H1 (cell line): ENCODE results near the gene PITPNM1. TPM values are rescaled to one million over a fixed set of nuclear protein-coding genes. Genes with fewer than 3 reads are reported as not detected.

ENCODE experiments used
- CTCF ChIA-PET: fragments of 300-600 bp; sonication (Branson Sonifier 250); formaldehyde crosslinking; loops from one replicate; lab custom pipeline; 2021; ENCODE audit not compliant: partially characterized antibody; lab: Charles Lee
- POLR2A ChIA-PET: fragments of 300-600 bp; sonication (Branson Sonifier 250); formaldehyde crosslinking; loops from one replicate; lab custom pipeline; 2021; ENCODE audit warnings: inconsistent platforms; ENCODE audit not compliant: partially characterized antibody; lab: Charles Lee
- DNase-seq, 2 experiments: peaks; one replicate each; pipeline versions ENCODE4 v3.0.0 to v3.0.0-alpha.2; 2010 to 2022; ENCODE audit warnings: low spot score in 2 of 2, low read depth in 1 of 2, mixed read lengths in 1 of 2
- FAIRE-seq: peaks from 2 replicates; lab custom pipeline; 2011; peaks lifted over from hg19 to GRCh38; lab: Jason Lieb, UNC
- H2AFZ ChIP-seq: 2 replicates; pipeline ENCODE4 v1.8.1; 2012; ENCODE audit warnings: low read length, inconsistent platforms
- H2AK5ac ChIP-seq: 2 replicates; pipeline ENCODE4 v1.6.1; 2013; ENCODE audit warnings: low read depth, low read length
- H2BK120ac ChIP-seq: replicated peaks from 2 replicates; pipeline ENCODE3; 2013; ENCODE audit warnings: low read depth, low read length, inconsistent platforms
- H2BK12ac ChIP-seq: 2 replicates; pipeline ENCODE4 v1.6.1; 2013; ENCODE audit warnings: low read depth, low read length
- H2BK15ac ChIP-seq: 2 replicates; pipeline ENCODE4 v1.6.1; 2013; ENCODE audit warnings: low read length
- H2BK20ac ChIP-seq: 2 replicates; pipeline ENCODE4 v1.6.1; 2013; ENCODE audit warnings: low read length
- H2BK5ac ChIP-seq: 2 replicates; pipeline ENCODE4 v1.6.1; 2013; ENCODE audit warnings: low read depth, low read length
- H3K14ac ChIP-seq: 2 replicates; pipeline ENCODE4 v1.6.1; 2013; ENCODE audit warnings: inconsistent platforms; ENCODE audit not compliant: insufficient read length
- H3K18ac ChIP-seq: 2 replicates; pipeline ENCODE4 v1.6.1; 2013; ENCODE audit warnings: low read length; ENCODE audit errors: extremely low read depth
- H3K23ac ChIP-seq: 2 replicates; pipeline ENCODE4 v1.6.1; 2013; ENCODE audit warnings: inconsistent platforms; ENCODE audit not compliant: insufficient read length
- H3K23me2 ChIP-seq: 2 replicates; pipeline ENCODE4 v1.6.1; 2013; ENCODE audit warnings: low read depth, low read length
- H3K27ac ChIP-seq: 2 replicates; pipeline ENCODE4 v1.6.1; 2011; ENCODE audit warnings: low read depth, low read length, inconsistent platforms
- H3K27me3 ChIP-seq, 4 experiments: replicated peaks in 1 of 4; 1 replicate in 1 of 4; 2 replicates in 3 of 4; pipeline versions ENCODE4 v1.6.1 to v1.8.1; 2011 to 2013; ENCODE audit warnings: low read length in 3 of 4, mild to moderate bottlenecking in 3 of 4, inconsistent platforms in 2 of 4, mixed read lengths in 2 of 4, moderate library complexity in 1 of 4; ENCODE audit not compliant: control insufficient read depth in 3 of 4, insufficient read depth in 3 of 4; ENCODE audit errors: extremely low read depth in 1 of 4
- H3K36me3 ChIP-seq, 4 experiments: 2 replicates each; pipeline versions ENCODE4 v1.6.1 to v1.8.1; 2011 to 2013; ENCODE audit warnings: mild to moderate bottlenecking in 4 of 4, low read length in 3 of 4, moderate library complexity in 2 of 4, control low read depth in 1 of 4, inconsistent platforms in 1 of 4; ENCODE audit not compliant: insufficient read depth in 4 of 4, control insufficient read depth in 2 of 4
- H3K4ac ChIP-seq: replicated peaks from 2 replicates; pipeline ENCODE3; 2013; ENCODE audit warnings: low read length, low read depth, mixed read lengths, inconsistent platforms; ENCODE audit not compliant: insufficient read length
- H3K4me1 ChIP-seq, 4 experiments: replicated peaks in 1 of 4; 1 replicate in 1 of 4; 2 replicates in 3 of 4; pipeline versions ENCODE4 v1.6.1 to v1.8.1; 2011 to 2013; ENCODE audit warnings: low read length in 3 of 4, inconsistent platforms in 2 of 4, mixed read lengths in 1 of 4; ENCODE audit not compliant: insufficient read depth in 4 of 4, control insufficient read depth in 3 of 4
- H3K4me2 ChIP-seq, 2 experiments: 2 replicates each; pipeline versions ENCODE4 v1.6.1 to v1.8.1; 2011 to 2013; ENCODE audit warnings: low read depth in 2 of 2, low read length in 2 of 2, control low read depth in 1 of 2, inconsistent platforms in 1 of 2, mild to moderate bottlenecking in 1 of 2; ENCODE audit not compliant: insufficient read depth in 1 of 2
- H3K4me3 ChIP-seq, 4 experiments: fragments of 200-600, 300-600 bp in 1 of 4; sonication (generic), shearing (Covaris generic), sonication (Bioruptor Twin) in 1 of 4; 2 replicates each; pipeline versions ENCODE4 v1.5.1 to v1.8.1; 2011 to 2016; ENCODE audit warnings: low read length in 4 of 4, low read depth in 3 of 4, control low read depth in 2 of 4, inconsistent platforms in 2 of 4, mild to moderate bottlenecking in 2 of 4, mixed read lengths in 1 of 4, moderate library complexity in 1 of 4; ENCODE audit not compliant: insufficient read depth in 2 of 4; ENCODE audit errors: extremely low read depth in 1 of 4
- H3K56ac ChIP-seq: replicated peaks from 2 replicates; pipeline ENCODE3; 2013; ENCODE audit warnings: low read depth, mild to moderate bottlenecking, mixed read lengths, low read length, inconsistent platforms; ENCODE audit not compliant: insufficient read length
- H3K79me1 ChIP-seq: 2 replicates; pipeline ENCODE4 v1.6.1; 2013; ENCODE audit warnings: low read depth, low read length, control low read depth
- H3K79me2 ChIP-seq, 2 experiments: 2 replicates each; pipeline versions ENCODE4 v1.6.1 to v1.8.1; 2012 to 2013; ENCODE audit warnings: low read length in 2 of 2, mild to moderate bottlenecking in 2 of 2, inconsistent platforms in 1 of 2; ENCODE audit not compliant: insufficient read depth in 2 of 2, control insufficient read depth in 1 of 2
- H3K9ac ChIP-seq, 4 experiments: replicated peaks in 1 of 4; 1 replicate in 1 of 4; 2 replicates in 3 of 4; pipeline versions ENCODE4 v1.6.1 to v1.8.1; 2011 to 2013; ENCODE audit warnings: low read depth in 3 of 4, low read length in 3 of 4, control low read depth in 2 of 4, mild to moderate bottlenecking in 2 of 4, moderate library complexity in 2 of 4, inconsistent platforms in 1 of 4; ENCODE audit errors: extremely low read depth in 1 of 4
- H3K9me3 ChIP-seq, 2 experiments: 2 replicates each; pipeline versions ENCODE4 v1.6.1 to v1.8.1; 2012 to 2013; ENCODE audit warnings: mild to moderate bottlenecking in 2 of 2, moderate library complexity in 2 of 2, control low read depth in 1 of 2, inconsistent platforms in 1 of 2, low read depth in 1 of 2, low read length in 1 of 2, mixed read lengths in 1 of 2; ENCODE audit not compliant: insufficient read depth in 2 of 2
- H4K20me1 ChIP-seq, 2 experiments: replicated peaks in 1 of 2; 2 replicates each; pipeline versions ENCODE3 to v1.8.1; 2011 to 2013; ENCODE audit warnings: inconsistent platforms in 2 of 2, low read length in 2 of 2, mild to moderate bottlenecking in 1 of 2; ENCODE audit not compliant: insufficient read depth in 2 of 2, control insufficient read depth in 1 of 2
- H4K5ac ChIP-seq: 2 replicates; pipeline ENCODE4 v1.6.1; 2013; ENCODE audit warnings: low read length, low read depth, mixed read lengths, inconsistent platforms; ENCODE audit not compliant: insufficient read length
- H4K8ac ChIP-seq: 2 replicates; pipeline ENCODE4 v1.8.0; 2013; ENCODE audit warnings: mild to moderate bottlenecking, moderate library complexity, low read length, inconsistent platforms; ENCODE audit not compliant: insufficient read depth; ENCODE audit errors: extremely low read depth
- H4K91ac ChIP-seq: replicated peaks from 2 replicates; pipeline ENCODE3; 2013; ENCODE audit warnings: low read length, mixed read lengths, inconsistent platforms; ENCODE audit not compliant: insufficient read length
- CEBPB ChIP-seq: IDR thresholded peaks from 2 replicates; pipeline ENCODE4 v1.6.1; 2012; ENCODE audit warnings: low read depth, low read length
- NANOG ChIP-seq: IDR thresholded peaks from 2 replicates; pipeline ENCODE4 v1.6.1; 2011; ENCODE audit warnings: low read length, low read depth, mild to moderate bottlenecking, inconsistent platforms; ENCODE audit not compliant: insufficient read depth, poor library complexity, severe bottlenecking
- PHF8 ChIP-seq: fragments of 200-600 bp; sonication (generic); conservative IDR thresholded peaks from 2 replicates; pipeline ENCODE4 v1.7.1; 2012; ENCODE audit warnings: low read depth, mild to moderate bottlenecking, inconsistent platforms, low read length, moderate library complexity
- POLR2AphosphoS5 ChIP-seq: IDR thresholded peaks from 2 replicates; pipeline ENCODE4 v1.6.1; 2011; ENCODE audit warnings: low read depth, low read length
- RAD21 ChIP-seq, 2 experiments: IDR thresholded peaks in 1 of 2; conservative IDR thresholded peaks in 1 of 2; 2 replicates each; pipeline ENCODE4 v1.6.1; 2011; ENCODE audit warnings: low read depth in 2 of 2, low read length in 2 of 2, improper control_type of control experiment in 1 of 2, inconsistent platforms in 1 of 2, mild to moderate bottlenecking in 1 of 2, moderate library complexity in 1 of 2
- RFX5 ChIP-seq: IDR thresholded peaks from 2 replicates; pipeline ENCODE4 v1.6.1; 2011; ENCODE audit warnings: low read depth, low read length, improper control_type of control experiment, borderline replicate concordance
- RXRA ChIP-seq: IDR thresholded peaks from 2 replicates; pipeline ENCODE4 v1.6.1; 2011; ENCODE audit warnings: low read depth, mild to moderate bottlenecking, low read length, moderate library complexity; ENCODE audit not compliant: insufficient read depth
- SIX5 ChIP-seq: IDR thresholded peaks from 2 replicates; pipeline ENCODE4 v1.6.1; 2011; ENCODE audit warnings: mild to moderate bottlenecking, low read depth, low read length
- SRF ChIP-seq: IDR thresholded peaks from 2 replicates; pipeline ENCODE4 v1.6.1; 2011; ENCODE audit warnings: mild to moderate bottlenecking, low read depth, low read length, moderate library complexity
- SUZ12 ChIP-seq: fragments of 200-600 bp; sonication (generic); IDR thresholded peaks from 2 replicates; pipeline ENCODE4 v1.6.1; 2012; ENCODE audit warnings: mild to moderate bottlenecking, inconsistent platforms, low read length, moderate library complexity, mixed read lengths
- TEAD4 ChIP-seq: IDR thresholded peaks from 2 replicates; pipeline ENCODE4 v1.6.1; 2012; ENCODE audit warnings: low read depth, low read length, inconsistent platforms, mixed read lengths
- WGBS, 2 experiments: shearing (Covaris generic) in 1 of 2; methylation state at CpG; one replicate each; pipeline versions ENCODE4 v1.1.6 to v1.1.7; 2013 to 2015; ENCODE audit warnings: low lambda C conversion rate in 2 of 2, mixed read lengths in 2 of 2, inconsistent platforms in 1 of 2, low coverage in 1 of 2, missing lambda C conversion rate in 1 of 2; ENCODE audit not compliant: insufficient replicate concordance in 2 of 2, insufficient coverage in 1 of 2, insufficient read length in 1 of 2; ENCODE audit errors: extremely low coverage in 1 of 2, missing lambda C conversion rate in 1 of 2; 5-methylcytosine and 5-hydroxymethylcytosine counted together
- polyA plus RNA-seq, 7 experiments: library from polyadenylated mRNA; depleted of rRNA in 3 of 7; stranded (reverse) in 5 of 7; unstranded in 2 of 7; fragments of >200 nt in 5 of 7; fragments of 200-250 nt in 2 of 7; gene quantifications; 1 replicate in 5 of 7; 2 replicates in 1 of 7; 4 replicates in 1 of 7; pipeline versions ENCODE4 v1.2.1 to v1.2.3, GENCODE V29; 2011 to 2013; ENCODE audit warnings: missing spikeins in 2 of 7, mixed read lengths in 2 of 7
- total RNA-seq: library from RNA; stranded (reverse); fragmentation: NEBNext Ultra II Directional; extraction: Animal tissue kit (Norgen Biotek cat#: 25700); gene quantifications from 2 replicates; pipeline ENCODE4 v1.2.1, GENCODE V29; 2021

Gene PITPNM1
- total and polyA plus RNA-seq, 2 of the 8 experiments (the other 6 are each of a cell fraction or from before 2014, with no cell fraction given), result 27.2 to 52.7 TPM

DNA sequence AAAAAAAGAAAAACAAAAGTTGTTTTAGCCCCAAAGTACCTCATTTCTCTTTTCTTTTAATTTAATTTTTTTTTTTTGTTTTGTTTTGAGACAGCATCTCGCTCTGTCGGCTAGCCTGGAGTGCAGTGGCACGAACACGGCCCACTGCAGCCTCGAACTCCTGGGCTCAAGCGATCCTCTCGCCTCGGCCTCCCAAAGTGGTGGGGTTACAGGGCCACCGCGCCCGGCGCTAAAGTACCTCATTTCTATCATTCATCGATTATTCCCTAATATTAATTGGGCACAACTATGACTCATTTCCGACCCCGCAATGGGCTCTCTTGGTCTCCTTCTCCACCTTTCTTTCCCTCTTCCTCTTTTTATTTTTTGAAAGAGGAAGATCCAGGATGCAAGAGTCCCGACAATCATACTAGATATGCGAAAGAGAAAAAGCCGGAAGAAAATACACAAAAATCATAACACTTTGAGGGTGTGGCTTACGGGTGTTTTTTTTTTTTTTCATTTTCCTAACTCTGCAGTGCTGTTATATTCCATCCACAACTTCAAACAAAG, 22.8 kb downstream of the PITPNM1 start:
- POLR2A ChIA-PET, result interaction anchor here (0.8 to 1.7 kb wide), 7 partner anchors 9 to 86 kb away, joined by 3 to 6 read pairs (median 4); partner anchors contain the start of gene TMEM134

More for the DNA sequence above, 22.8 kb downstream of the PITPNM1 start:
- Histone ChIP-seq H3K18ac (no peak overlapping the region), H4K20me1 (peaks cover 0 to 5% of the 10 kb centered on the region in 2 experiments), H2BK12ac (no peak overlapping the region), H2BK5ac (no peak overlapping the region), H3K9ac (no peak overlapping the region; a peak in 1 of 7 replicates), H3K56ac (no peak overlapping the region), H3K23me2 (no peaks in the 10 kb centered on the region), H3K36me3 (no peaks in the 10 kb centered on the region; a peak in 1 of 8 replicates), H2BK20ac (no peak overlapping the region), H3K79me1 (no peaks in the 10 kb centered on the region), H3K27ac (no peak overlapping the region), H4K8ac (no peak overlapping the region), H4K91ac (no peak overlapping the region), H3K23ac (no peak overlapping the region), H3K79me2 (no peaks in the 10 kb centered on the region), H3K4me2 (peak overlapping the region; percentile 54 to 70), H3K14ac (no peak overlapping the region), H3K27me3 (peaks cover 0 to 10% (median 9%) of the 10 kb centered on the region in 4 experiments; a peak in 6 of 7 replicates), H3K4me3 (peak overlapping the region; percentile 10 to 60 (median 27); a peak in 6 of 8 replicates), H2BK120ac (no peak overlapping the region), H4K5ac (no peak overlapping the region), H2AK5ac (no peak overlapping the region), H2BK15ac (no peak overlapping the region), H3K9me3 (no peaks in the 10 kb centered on the region; a peak in 1 of 4 replicates), H3K4ac (no peak overlapping the region), H2AFZ (no peak overlapping the region), H3K4me1 (peaks cover 0 to 3% (median 3%) of the 10 kb centered on the region in 4 experiments; a peak in 3 of 7 replicates)
- 81% methylated on average over 17 of the region's 19 CpGs; no CpG with 5 or more reads in 1 of the 2 experiments for WGBS, 2 experiments
- DNase-seq (no peak), FAIRE-seq (no peak)
- TF ChIP-seq SUZ12, result no peak
- TF ChIP-seq SIX5, result no peak
- no peak for TF ChIP-seq NANOG
- TF ChIP-seq TEAD4, result no peak
- TF ChIP-seq RXRA, result no peak
- TF ChIP-seq CEBPB, result no peak
- TF ChIP-seq RAD21 (IDR thresholded peaks at IDR 0.05 in 1 of 2, conservative IDR thresholded peaks at IDR 0.05 in 1 of 2; ENCODE audit: low read depth in 2 of 2, low read length in 2 of 2), result no peak
- TF ChIP-seq RFX5, result no peak
- no peak for TF ChIP-seq PHF8
- TF ChIP-seq SRF, result no peak
- TF ChIP-seq POLR2AphosphoS5, result no peak
- CTCF ChIA-PET, result interaction anchor here (0.8 to 1.5 kb wide), 3 partner anchors 12 to 90 kb away, joined by 3 to 5 read pairs (median 4); partner anchors contain the start of gene RAD9A
